GM18909 (cell line): Measurements from ENCODE around the gene GNGT1.

Experiments
- ATAC-seq: cut with Tn5 transposase; IDR thresholded peaks from one replicate; pipeline ENCODE4 v1.9.1; 2021; ENCODE audit warnings: mild to moderate bottlenecking; ENCODE audit not compliant: unreplicated experiment, poor library complexity

Gene GNGT1

DNA sequence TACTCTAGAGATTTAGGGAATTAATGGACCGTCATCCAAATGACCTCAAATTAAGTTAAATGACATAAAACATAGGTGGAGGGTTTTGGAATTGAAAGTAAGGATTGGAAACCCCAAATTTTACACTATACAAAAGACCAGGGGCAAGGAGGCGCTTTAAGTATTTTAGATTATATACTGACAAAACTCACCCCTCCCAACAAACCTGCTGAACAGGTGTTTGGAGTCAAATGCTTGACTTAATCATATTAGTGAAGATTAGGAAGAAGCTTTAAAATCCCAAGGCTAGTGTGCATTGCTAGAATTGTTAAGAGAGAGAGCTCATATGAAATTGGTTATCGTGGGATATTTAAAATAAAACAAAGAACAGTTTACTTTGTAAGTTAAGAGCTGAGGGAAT is at the start of gene GNGT1:
Gene GNGT1 (plus strand): TSS at position 301 of the 400 bp plus-strand sequence. CDS start 180 bp downstream, outside the sequence.
- no peak for ATAC-seq

DNA sequence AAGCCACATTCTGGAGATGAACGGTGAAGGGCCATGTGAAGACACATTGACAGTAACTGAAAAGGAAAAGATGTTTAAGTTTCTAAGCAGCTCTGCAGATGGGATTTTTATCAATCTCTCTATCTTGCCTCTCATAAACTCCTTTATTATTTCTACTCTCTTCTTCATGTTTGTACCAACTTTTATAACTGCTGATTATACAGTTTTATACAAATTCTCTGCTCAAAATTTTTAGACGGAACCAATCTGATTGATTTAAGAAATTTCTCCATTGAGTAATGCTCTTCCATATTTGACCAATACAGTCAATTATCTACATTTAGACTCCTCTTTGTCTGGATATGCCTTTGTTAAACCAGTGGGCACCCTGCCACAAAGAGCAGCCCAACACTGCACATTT is 47.5 kb upstream of the GNGT1 start:
- no peak for ATAC-seq

DNA sequence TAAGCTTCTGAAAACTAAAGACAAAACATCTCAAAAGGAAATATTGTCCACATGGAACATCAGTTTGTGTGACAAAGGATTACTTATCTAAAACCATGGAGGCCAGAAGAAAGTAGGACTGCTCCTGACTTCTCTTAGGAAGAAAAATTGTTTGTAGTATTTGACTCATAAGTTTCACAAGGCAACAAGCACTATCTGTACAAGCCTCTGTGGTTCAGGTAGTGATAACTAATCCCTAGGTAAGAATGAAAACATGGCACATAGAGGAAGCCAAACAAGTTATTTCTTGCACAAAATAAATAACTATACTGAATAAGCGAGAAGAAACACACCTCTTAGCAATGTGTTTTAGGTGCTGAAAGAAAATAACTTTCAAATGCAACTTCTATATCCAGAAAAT is 46.1 kb upstream of the GNGT1 start:
- ATAC-seq: no peak

DNA sequence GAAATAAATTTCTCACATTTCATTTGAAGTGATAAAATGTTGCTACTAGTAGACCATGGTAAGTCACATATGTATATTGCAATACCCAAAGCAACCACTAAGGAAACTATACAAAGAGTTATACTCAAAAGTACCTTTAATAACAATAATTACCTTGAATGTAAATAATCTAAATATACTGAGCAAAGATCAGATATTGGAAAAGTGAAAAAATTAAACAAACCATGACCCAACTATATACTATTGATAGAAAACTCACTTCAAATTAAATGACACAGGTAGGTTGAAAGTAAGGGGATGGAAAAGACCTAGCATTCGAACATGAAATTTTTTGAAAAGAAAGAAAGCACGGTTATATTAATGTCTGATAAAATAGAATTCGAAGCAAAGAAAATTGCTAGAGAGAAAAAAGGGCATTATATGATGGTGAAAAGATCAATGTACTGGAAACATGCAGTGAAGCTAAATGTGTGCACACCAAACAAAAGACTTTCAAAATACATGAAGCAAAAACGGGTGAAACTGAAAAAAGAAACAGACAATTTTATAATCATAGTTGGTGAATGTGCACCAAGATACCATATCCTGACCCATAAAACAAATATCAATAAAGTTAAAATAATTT is 44.9 kb upstream of the GNGT1 start:
- no peak for ATAC-seq

DNA sequence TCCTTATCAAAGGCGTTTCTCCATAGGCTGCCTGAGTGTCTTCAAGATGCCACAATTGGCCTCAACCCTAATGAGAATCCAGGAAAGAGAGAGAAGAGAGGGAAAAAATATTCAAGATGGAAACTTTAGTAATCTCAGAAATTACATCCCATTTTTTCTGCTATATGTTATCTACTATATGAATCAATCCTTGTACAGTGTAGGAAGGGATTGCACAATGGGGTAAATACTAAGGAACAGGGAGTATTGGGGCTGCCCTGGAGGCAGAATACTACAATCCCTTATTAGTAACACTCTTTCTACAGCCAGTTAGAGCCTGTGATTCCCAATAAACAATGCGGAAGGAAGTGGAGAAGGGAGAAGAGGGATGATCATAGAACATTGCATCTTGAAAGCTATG is 43.7 kb upstream of the GNGT1 start:
- no peak for ATAC-seq

DNA sequence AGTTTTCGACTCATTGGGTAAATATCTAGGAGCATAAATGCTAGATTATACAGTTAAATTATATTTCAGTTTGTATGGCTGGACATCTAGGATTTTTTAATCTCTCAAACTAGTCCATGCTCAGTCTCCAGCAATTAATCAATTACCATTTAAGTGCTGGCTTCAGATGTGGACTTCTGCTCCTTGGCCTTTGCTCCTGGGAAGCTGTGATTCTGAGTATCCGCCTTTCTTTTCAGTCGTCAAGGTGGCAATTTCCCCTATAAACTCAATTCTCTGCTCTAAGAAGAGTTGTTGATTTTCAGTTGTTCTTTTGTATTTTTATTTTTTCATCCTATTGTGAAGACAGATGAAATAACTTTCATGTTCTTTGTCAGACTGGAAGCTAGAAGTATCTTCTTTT is 39.5 kb upstream of the GNGT1 start:
- ATAC-seq: no peak

DNA sequence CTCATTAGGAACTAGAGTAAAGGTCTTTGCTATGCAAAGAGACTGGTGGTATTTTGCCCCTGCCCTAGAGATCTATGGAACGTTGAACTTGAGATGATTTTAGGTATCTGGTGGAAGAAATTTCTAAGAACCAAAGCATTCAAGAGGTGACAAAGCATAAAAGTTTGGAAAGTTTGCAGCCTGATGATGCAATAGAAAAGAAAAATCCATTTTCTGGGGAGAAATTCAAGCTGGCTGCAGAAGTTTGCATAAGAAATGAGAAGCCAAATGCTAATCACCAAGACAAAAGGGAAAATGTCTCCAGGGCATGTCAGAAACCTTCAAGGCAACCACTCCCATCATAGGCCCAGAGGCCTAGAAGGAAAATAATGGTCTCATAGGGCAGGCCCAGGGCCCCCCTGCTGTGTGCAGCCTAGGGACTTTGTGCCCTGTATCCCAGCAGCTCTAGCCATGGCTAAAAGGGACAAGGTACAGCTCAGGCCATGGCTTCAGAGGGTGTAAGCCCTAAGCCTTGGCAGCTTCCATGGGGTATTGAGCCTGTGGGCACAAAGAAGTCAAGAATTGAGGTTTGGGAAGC is 32.3 kb upstream of the GNGT1 start:
- no peak for ATAC-seq

DNA sequence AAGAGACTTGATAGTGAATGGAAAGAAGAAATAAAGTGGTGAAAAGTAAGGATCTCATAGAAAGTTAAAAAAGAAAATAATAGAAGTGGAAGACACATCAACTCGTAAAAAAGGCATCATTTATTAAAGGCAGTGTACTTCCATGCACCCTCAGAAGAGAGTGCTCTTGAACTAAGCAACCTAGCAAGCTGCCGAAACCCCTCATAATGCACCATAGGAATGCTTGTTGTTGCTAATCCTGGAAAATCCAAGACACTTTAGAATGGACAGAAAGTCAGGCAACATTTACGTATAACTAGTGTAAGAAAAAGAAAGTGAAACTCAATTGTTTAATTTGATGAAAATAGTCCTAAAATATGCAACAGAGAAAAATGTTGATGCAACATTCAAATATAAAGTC is 28.6 kb upstream of the GNGT1 start:
- no peak for ATAC-seq

DNA sequence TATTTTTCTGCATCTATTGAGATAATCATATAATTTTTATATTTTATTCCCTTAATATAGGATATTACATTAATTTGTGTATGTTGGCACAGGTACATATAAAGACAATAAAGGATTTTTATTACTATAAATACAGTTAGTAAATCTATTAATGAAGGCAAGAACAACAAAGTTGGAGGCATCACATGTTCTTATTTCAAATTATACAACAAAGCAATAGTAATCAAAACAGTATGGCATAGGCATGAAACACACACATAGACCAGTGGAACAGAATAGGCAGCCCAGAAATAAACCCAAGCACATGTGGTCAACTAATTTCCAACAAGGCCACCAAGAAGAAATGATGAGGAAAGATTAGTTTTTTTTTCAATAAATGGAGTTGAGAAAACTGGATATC is 27.0 kb upstream of the GNGT1 start:
- no peak for ATAC-seq

DNA sequence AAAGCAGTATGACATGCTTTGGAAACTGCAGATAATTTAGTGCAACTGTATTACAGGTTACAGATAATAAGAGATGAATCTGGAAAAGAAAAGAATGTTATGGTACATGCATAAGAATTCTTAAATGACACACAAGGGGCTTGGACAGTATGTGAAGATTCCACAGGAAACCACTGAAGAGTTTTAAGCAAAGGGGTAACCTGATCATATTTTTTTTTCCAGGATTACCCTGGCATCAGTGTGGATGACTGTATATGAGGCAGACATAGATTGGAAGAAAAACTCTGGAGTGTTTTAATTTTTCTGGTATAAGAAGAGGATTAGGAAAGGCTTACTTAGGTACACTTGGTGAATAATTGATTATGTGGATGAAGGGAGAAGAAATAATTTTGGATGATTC is 23.9 kb upstream of the GNGT1 start:
- no peak for ATAC-seq

DNA sequence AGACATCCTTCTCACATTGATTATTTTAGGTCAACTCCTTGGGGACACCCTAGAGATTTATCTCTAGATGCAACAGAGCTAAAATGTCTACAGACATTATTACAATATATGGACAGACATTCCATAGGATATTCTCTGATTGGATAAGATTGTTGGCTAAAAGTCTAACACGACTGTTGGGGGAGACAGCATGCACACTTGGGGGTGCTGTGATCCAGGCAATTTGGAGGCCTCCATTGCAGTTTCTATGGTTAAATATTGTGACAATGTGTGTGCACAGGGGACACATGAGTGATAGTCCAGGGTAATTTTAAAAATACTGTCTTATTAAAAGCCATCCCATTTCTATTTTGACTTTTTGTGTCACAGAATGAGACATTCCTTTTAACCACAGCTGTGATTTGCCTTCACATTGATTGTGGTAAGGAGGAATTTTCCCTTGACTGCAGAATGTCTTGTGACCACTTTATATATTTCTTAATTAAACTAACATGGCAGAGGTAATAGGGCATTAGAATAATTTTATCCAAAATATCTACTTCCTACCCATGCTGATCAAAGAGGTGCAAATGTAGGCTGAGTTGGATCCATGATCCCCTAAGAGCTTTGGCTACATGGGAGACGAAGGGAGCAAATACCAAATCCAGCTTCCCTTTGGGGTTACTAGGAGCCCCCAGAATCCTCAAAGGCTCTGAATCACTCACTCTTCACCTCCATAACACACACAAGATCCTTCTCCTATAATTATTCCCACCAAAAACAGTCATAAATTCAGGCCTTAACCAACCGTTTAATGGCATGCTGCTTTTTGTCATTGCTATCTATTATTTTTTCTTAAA is 23.1 kb upstream of the GNGT1 start:
- no peak for ATAC-seq

DNA sequence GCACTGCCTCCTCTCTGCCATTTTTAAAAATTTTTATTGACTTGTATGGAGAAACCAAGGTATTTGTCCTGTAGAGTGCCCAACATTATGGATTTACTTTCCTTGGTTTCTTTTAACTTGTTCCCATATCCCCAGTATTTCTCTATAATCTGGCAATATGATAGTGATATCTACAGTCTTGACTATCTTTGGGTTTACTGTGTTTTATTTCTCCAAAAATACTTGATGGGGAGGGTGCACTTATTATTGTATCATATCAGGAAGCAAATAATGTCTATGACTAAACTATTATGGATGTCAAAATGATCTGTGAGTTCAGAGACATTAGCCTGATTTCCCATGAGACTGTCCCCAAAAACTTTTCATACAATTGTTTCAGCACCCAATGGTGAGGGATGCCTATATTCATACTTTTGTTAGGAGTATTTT is 22.4 kb upstream of the GNGT1 start:
- ATAC-seq: no peak

DNA sequence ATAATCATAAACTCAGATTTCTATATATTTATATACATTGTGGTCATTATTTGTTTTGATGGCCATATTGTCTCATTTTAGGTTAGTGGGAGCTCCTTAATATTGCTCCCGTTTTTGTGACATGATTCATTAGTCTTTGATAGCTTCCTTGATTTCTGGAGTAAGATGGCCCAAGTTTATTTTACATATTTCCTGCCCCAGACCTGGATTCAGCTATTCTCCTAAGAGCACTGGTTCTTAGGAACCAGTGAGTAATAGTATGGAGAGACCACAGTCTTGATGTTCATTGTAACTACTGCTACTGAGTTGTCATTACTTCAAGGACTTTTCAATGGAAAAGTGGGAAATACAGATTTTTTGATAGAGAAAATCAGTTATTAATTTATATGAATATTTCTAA is 21.8 kb upstream of the GNGT1 start:
- no peak for ATAC-seq

DNA sequence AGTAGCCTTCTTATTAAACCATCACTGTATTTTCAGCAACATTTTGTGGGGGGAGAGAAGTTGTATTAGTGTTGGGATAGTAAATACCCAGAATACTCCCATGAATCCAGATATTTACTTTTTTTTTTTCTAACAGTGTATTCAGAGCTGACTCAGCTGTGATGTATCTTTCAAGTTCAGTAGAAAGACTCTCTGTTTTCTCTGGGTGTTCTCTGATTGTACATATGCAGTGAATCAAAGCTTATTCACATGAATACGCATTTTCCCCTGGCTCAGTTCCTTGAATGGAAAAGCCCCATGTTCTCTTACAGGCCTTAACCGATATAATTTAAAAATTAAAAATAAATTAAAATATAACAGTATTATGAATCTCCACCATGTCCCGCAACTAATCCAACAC is 17.1 kb upstream of the GNGT1 start:
- ATAC-seq: no peak

DNA sequence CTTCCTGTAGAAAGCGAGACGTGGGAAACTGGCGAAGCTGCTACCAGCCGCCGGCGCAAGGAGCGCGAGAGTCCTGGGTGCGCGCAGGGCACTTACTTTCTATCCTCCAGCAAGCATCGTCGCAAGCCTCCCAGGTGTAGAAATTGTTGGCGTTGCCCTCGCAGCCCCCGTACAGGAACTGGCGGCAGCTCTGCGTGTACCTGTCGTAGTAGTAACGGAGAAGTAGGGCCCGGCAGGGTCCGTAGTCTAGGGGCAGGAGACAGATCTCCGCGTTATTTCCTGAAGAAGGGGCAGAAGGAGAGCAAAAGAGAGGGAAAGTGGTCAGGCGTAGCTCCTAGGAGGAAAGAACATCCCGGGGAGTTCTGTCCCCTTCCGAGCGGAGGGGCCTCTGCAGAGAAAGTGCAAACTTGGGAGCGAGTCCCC is 16.3 kb upstream of the GNGT1 start:
- peak; percentile 77 for ATAC-seq

DNA sequence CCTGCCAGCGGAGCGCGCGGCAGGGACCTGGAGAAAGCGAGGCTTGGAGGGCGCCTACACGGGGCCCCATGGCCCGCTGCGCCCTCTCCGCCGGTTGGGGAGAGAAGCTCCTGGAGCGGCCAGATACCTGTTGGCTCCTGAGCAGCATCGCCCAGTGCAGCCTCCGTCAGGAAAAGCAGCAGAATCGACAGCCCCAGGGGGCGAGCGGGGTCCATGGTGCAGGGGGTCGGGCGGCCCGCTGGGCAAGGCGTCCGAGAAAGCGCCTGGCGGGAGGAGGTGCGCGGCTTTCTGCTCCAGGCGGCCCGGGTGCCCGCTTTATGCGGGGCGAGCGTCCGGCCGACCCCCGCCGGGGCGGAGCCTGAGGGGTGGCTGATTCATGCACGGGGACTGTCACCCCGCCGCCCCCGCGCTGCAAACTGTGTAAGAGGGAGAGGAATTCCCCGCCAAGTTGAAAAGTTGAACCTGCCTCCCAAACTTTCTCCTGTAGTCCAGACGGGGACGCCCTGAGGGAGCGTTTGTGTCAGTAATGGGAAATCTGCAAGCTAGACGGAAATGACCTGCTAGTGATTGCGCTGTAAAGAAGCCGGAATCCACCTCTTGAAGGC is 15.8 kb upstream of the GNGT1 start, which contains the start of gene TFPI2:
Gene TFPI2 (minus strand): TSS at position 290 of the 605 bp plus-strand sequence. CDS start 75 bp downstream, at position 215.
- peak; percentile 49 for ATAC-seq

DNA sequence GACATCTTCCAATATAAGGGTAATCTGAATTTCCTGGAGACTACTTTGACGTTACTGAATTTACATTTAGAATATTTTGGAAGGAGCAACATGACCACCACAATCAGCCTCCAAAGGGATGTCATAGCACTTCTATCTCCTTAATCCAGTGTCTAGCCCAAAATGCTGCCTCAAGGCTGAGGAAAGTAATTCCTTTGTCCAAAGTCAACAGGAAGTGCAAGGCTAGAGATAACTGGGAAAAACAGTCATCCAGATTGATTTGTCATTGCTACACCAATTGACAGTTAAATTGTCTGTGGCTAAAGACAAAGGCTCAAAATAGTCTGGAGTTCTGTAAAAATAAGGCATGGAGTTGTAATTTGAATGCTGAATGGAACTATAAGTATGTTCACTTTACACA is 11.9 kb upstream of the GNGT1 start:
- ATAC-seq: no peak

DNA sequence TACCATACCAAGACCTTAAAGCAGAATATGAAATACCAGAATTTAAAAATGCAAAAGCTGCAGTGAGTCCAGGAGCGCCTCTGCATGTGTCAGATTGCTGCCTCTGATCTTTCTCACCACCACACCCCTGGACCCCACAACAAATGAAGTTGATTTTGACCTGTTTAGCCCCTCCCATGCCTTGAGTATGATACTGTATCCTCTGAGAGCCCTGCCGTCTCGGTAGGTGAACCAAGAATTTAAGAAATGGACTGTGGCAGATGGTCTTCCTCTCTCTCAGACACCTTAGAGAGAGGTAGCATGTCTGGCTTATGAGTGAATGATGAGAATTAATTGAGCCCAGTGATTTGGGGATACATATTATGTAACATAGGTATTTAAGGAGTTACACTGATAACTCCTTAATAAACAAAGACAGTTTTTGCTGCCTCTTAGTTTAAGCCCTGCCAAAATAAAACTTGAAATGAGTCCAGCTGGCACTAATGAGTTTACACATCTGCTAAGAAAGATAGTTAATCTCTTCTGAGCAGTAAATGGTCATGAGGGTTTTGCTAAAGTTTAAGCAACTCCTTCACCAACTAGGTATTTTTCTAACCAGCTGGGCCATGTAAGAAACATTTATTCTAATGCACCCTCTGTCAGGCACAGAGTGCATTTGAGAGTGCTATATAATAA is 11.3 kb upstream of the GNGT1 start:
- no peak for ATAC-seq

DNA sequence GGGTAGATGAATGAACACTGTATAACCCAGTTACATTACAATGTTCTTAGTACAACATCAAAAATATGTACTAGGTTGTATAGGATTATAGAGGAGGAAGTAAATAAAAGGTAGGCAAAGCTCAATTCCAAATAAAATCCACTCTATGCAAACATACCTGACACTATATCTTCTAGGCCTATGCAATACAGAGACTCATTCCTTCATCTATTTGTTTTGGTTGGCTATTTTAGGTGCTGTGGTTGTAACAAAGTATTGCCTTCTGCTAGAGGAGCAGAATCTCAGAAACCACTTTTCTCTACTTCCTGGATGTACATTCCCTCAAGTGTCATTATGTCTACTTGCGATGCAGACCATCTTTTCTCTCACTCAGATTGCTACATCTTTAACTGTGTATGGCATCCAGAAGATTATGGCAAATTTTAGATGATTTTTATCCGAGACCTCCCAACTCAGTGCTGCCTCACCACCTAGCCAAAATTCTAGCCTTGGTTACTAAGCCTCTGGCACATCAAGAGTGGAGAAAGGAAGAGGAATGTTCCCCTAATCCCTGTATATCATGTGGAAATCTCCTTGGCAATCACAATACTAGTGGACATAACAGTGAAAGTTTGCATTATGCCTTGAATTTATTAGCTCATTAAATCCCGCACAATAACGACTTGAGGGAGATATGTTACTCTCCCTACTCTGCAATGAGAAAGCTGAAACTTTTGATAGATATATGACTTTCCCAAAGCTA is 10.3 kb upstream of the GNGT1 start:
- no peak for ATAC-seq

DNA sequence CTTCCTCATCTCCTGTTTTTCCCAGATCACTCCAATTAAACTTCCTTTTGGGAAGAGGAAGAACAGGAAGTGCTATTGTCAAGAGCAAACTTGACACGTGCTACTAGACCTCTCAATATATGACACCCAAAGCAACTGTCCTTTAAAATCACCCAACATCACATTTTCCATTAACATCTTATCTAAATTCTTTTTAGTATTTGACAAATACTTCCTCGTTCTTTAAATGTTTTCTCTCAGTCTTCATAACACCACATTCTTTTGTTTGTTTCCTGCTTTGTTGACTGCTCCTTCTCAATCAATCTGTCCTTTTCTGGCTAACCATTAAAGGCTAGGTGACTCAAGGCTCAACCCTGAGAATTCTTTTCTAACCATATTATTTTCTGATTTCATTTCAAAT is 8.7 kb upstream of the GNGT1 start:
- ATAC-seq: no peak
